ENCODE data around the gene NTF3. TPM values are rescaled to one million over a fixed set of nuclear protein-coding genes. Genes with fewer than 3 reads are reported as not detected.

The NTF3 gene
- total and polyA plus RNA-seq, 2 of the 8 experiments (the other 6 are each of a cell fraction or from before 2014, with no cell fraction given), result 1.4 to 2.3 TPM

- TF ChIP-seq CHD7 (IDR thresholded peaks at IDR 0.05; ENCODE audit: insufficient replicate concordance, low read length) (no peak), RAD21 (IDR thresholded peaks at IDR 0.05 in 1 of 2, conservative IDR thresholded peaks at IDR 0.05 in 1 of 2; ENCODE audit: low read depth in 2 of 2, low read length in 2 of 2) (peak; percentile 66 to 83), GABPA (IDR thresholded peaks at IDR 0.05; ENCODE audit: borderline replicate concordance, insufficient read depth, low read length) (peak; percentile 27; the same call in 1 of the 2 replicates), CTCF (IDR thresholded peaks at IDR 0.05; ENCODE audit: control extremely low read depth in 1 of 3, insufficient read depth in 1 of 3, low read depth in 1 of 3, low read length in 3 of 3) (peak; percentile 73 to 82 (median 76))
Observed at GRCh38 chr12:5511644-5512600, 80.0 kb downstream of the NTF3 start (continued).
